OCI-LY3 (cell line): ENCODE results near the gene CTSH.

ENCODE experiments used
- CTCF ChIP-seq: fragments of 200-600, 300-600 bp; sonication (generic); IDR thresholded peaks from 2 replicates; pipeline ENCODE4 v1.5.1; 2014; ENCODE audit warnings: antibody characterized with exemption, low read length, low read depth
- EZH2phosphoT487 ChIP-seq: fragments of 200-600 bp; shearing (Covaris generic); IDR thresholded peaks from 2 replicates; pipeline ENCODE4 v1.6.1; 2018; ENCODE audit warnings: antibody characterized with exemption, mixed run types, low read depth

- TF ChIP-seq CTCF (no peak), EZH2phosphoT487 (no peak)
Observed at GRCh38 chr15:78929536-78930264, 15.1 kb downstream of the CTSH start.
